BJ (cell line): Measurements from ENCODE around the gene C22orf39. TPM values are rescaled to one million over a fixed set of nuclear protein-coding genes. Genes with fewer than 3 reads are reported as not detected.

Source experiments
- CTCF ChIA-PET: fragments of 350-600 bp; formaldehyde crosslinking; extraction: SDS; loops from one replicate; lab custom pipeline; 2021; ENCODE audit warnings: antibody characterized with exemption, inconsistent platforms; lab: Yijun Ruan, JAX
- POLR2A ChIA-PET: fragments of 300-600 bp; sonication (Branson Sonifier 250); formaldehyde crosslinking; extraction: SDS; loops from one replicate; lab custom pipeline; 2021; ENCODE audit warnings: antibody characterized with exemption; lab: Charles Lee
- DNase-seq: peaks from one replicate; pipeline ENCODE4 v3.0.0-alpha.2; 2011; ENCODE audit warnings: low read depth
- H3K27me3 ChIP-seq: 2 replicates; pipeline ENCODE4 v1.6.0; 2011; ENCODE audit warnings: low read length; ENCODE audit not compliant: control insufficient read depth, insufficient read depth
- H3K36me3 ChIP-seq: 2 replicates; pipeline ENCODE4 v1.5.1; 2011; ENCODE audit warnings: low read length; ENCODE audit not compliant: control insufficient read depth, insufficient read depth
- H3K4me3 ChIP-seq: 2 replicates; pipeline ENCODE4 v1.5.1; 2011; ENCODE audit warnings: low read depth, mild to moderate bottlenecking, control low read depth, low read length
- polyA plus RNA-seq: library from polyadenylated mRNA; depleted of rRNA; stranded (reverse); fragments of >200 nt; gene quantifications from 2 replicates; pipeline ENCODE4 v1.2.3, GENCODE V29; 2011
- TF ChIP-seq, protein P1 (sequence below): IDR thresholded peaks from 2 replicates; pipeline ENCODE4 v1.5.1; 2011; ENCODE audit warnings: low read depth, mild to moderate bottlenecking, control low read depth, inconsistent platforms, low read length, moderate library complexity; ENCODE audit not compliant: insufficient read depth

C22orf39 gene
- polyA plus RNA-seq, 1 experiment = 16.3 TPM

- H3K4me3 ChIP-seq = no peak overlapping the region
- TF ChIP-seq, protein P1, sequence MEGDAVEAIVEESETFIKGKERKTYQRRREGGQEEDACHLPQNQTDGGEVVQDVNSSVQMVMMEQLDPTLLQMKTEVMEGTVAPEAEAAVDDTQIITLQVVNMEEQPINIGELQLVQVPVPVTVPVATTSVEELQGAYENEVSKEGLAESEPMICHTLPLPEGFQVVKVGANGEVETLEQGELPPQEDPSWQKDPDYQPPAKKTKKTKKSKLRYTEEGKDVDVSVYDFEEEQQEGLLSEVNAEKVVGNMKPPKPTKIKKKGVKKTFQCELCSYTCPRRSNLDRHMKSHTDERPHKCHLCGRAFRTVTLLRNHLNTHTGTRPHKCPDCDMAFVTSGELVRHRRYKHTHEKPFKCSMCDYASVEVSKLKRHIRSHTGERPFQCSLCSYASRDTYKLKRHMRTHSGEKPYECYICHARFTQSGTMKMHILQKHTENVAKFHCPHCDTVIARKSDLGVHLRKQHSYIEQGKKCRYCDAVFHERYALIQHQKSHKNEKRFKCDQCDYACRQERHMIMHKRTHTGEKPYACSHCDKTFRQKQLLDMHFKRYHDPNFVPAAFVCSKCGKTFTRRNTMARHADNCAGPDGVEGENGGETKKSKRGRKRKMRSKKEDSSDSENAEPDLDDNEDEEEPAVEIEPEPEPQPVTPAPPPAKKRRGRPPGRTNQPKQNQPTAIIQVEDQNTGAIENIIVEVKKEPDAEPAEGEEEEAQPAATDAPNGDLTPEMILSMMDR = no peak
- ChIA-PET POLR2A (no interaction called here), CTCF (interaction anchor here (1.1 kb wide), 1 partner anchor 256 kb away, joined by 5 read pairs; the partner anchor contains the start of gene ESS2)
- no peak for DNase-seq
- H3K27me3 ChIP-seq = no peaks in the 10 kb centered on the region
- peaks cover 17% of the 10 kb centered on the region for H3K36me3 ChIP-seq
Measured at GRCh38 chr22:19400881-19401280, 46.6 kb downstream of the C22orf39 start.

- Histone ChIP-seq H3K36me3 (peaks cover 30% of the 10 kb centered on the region), H3K4me3 (no peak overlapping the region), H3K27me3 (no peaks in the 10 kb centered on the region)
- TF ChIP-seq, protein P1 = no peak
- ChIA-PET POLR2A (no interaction called here), CTCF (interaction anchor here (0.6 kb wide), 2 partner anchors 28 to 1344 kb away, joined by 3 to 4 read pairs; no protein-coding TSS in a partner anchor)
- DNase-seq = no peak
Measured at GRCh38 chr22:19398652-19399051, 48.9 kb downstream of the C22orf39 start.

DNA sequence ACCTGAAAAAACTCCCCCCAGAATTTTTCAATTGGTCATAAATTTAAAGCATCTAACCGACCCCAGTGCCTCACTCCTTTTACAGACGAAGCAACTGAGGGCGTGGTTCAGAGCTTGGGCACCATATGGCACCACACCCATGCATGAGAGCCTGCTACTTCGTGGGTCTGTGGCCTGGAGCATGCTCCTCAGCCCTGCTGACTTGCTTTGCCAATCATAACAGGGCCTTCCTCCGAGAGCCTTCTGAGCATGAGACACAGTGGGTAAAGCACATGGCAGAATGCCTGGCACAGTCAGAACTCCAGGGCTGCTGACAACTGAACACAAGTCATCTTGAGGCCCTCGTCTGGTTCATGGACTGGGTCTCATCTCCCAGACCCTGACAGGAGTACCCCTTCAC is 49.3 kb downstream of the C22orf39 start:
- Histone ChIP-seq H3K4me3 (no peak overlapping the region), H3K36me3 (peaks cover 30% of the 10 kb centered on the region), H3K27me3 (no peaks in the 10 kb centered on the region)
- ChIA-PET CTCF (no interaction called here), POLR2A (no interaction called here)
- TF ChIP-seq, protein P1 = no peak
- no peak for DNase-seq

- POLR2A ChIA-PET = no interaction called here
- Histone ChIP-seq H3K27me3 (no peaks in the 10 kb centered on the region), H3K36me3 (peaks cover 33% of the 10 kb centered on the region), H3K4me3 (no peak overlapping the region)
- TF ChIP-seq, protein P1 = no peak
- CTCF ChIA-PET = no interaction called here
- no peak for DNase-seq
Measured at GRCh38 chr22:19397734-19398104, 49.8 kb downstream of the C22orf39 start.

- TF ChIP-seq, protein P1 = no peak
- H3K4me3 ChIP-seq = no peak overlapping the region
- DNase-seq = no peak
- H3K36me3 ChIP-seq = peaks cover 37% of the 10 kb centered on the region
- H3K27me3 ChIP-seq = no peaks in the 10 kb centered on the region
- POLR2A ChIA-PET = no interaction called here
- CTCF ChIA-PET = interaction anchor here (0.6 to 1.5 kb wide), 2 partner anchors 10 to 124 kb away, joined by 3 read pairs; no protein-coding TSS in a partner anchor
Measured at GRCh38 chr22:19396934-19397733, 50.4 kb downstream of the C22orf39 start.
